Skeletal muscle satellite cell (primary cell): ENCODE results near the gene NISCH.
"Not testable (repeated sequence)": the region's sequence is repeated elsewhere in the genome, so short reads cannot be mapped to it uniquely, and the experiment has no call there.

ENCODE experiments used
- H3K27me3 ChIP-seq: 2 replicates; pipeline ENCODE4 v1.7.0; 2013; ENCODE audit warnings: low read length; ENCODE audit not compliant: control insufficient read depth, insufficient read depth
- H3K36me3 ChIP-seq: 2 replicates; pipeline ENCODE4 v1.7.0; 2013; ENCODE audit warnings: mild to moderate bottlenecking, control low read depth, low read length; ENCODE audit not compliant: insufficient read depth
- H3K4me1 ChIP-seq: 2 replicates; pipeline ENCODE4 v1.7.0; 2013; ENCODE audit warnings: low read length; ENCODE audit not compliant: control insufficient read depth, insufficient read depth
- H3K4me2 ChIP-seq: 2 replicates; pipeline ENCODE4 v1.7.0; 2013; ENCODE audit warnings: mild to moderate bottlenecking, low read length
- H3K4me3 ChIP-seq: 2 replicates; pipeline ENCODE4 v1.7.0; 2013; ENCODE audit warnings: low read length
- H3K9ac ChIP-seq: 2 replicates; pipeline ENCODE4 v1.7.0; 2013; ENCODE audit warnings: mild to moderate bottlenecking, low read depth, low read length, moderate library complexity
- H3K9me3 ChIP-seq: replicated peaks from 2 replicates; pipeline ENCODE4 v1.7.0; 2013; ENCODE audit warnings: mild to moderate bottlenecking, control low read depth, low read length

NISCH gene

GRCh38 chr3:52523386-52524257, 68.2 kb downstream of the NISCH start:
- H3K9ac ChIP-seq = no peak overlapping the region
- peaks cover under 1% of the 10 kb centered on the region for H3K4me1 ChIP-seq
- no peaks in the 10 kb centered on the region for H3K9me3 ChIP-seq
- H3K4me3 ChIP-seq = no peak overlapping the region
- no peak overlapping the region for H3K4me2 ChIP-seq
- peaks cover 35% of the 10 kb centered on the region for H3K36me3 ChIP-seq
- H3K27me3 ChIP-seq = no peaks in the 10 kb centered on the region

GRCh38 chr3:52524258-52524751, 68.9 kb downstream of the NISCH start:
- Histone ChIP-seq H3K36me3 (peaks cover 41% of the 10 kb centered on the region), H3K4me1 (no peaks in the 10 kb centered on the region), H3K4me3 (no peak overlapping the region), H3K9me3 (no peaks in the 10 kb centered on the region), H3K4me2 (no peak overlapping the region), H3K9ac (no peak overlapping the region), H3K27me3 (no peaks in the 10 kb centered on the region)

- Histone ChIP-seq H3K4me3 (no peak overlapping the region), H3K36me3 (peaks cover 41% of the 10 kb centered on the region), H3K27me3 (no peaks in the 10 kb centered on the region), H3K9ac (no peak overlapping the region), H3K4me2 (no peak overlapping the region), H3K4me1 (peaks cover under 1% of the 10 kb centered on the region), H3K9me3 (no peaks in the 10 kb centered on the region)
These were observed 69.6 kb downstream of the NISCH start for GRCh38 chr3:52524752-52525679.

GRCh38 chr3:52525680-52526561, 70.5 kb downstream of the NISCH start:
- Histone ChIP-seq H3K36me3 (peaks cover 41% of the 10 kb centered on the region), H3K4me3 (no peak overlapping the region), H3K4me1 (peaks cover 5% of the 10 kb centered on the region), H3K27me3 (no peaks in the 10 kb centered on the region), H3K9ac (no peak overlapping the region), H3K4me2 (no peak overlapping the region), H3K9me3 (no peaks in the 10 kb centered on the region)

GRCh38 chr3:52526671-52527038, 71.3 kb downstream of the NISCH start:
- H3K4me2 ChIP-seq, H3K4me1 ChIP-seq, H3K4me3 ChIP-seq, H3K27me3 ChIP-seq, H3K9me3 ChIP-seq, H3K9ac ChIP-seq: not testable (repeated sequence)
- H3K36me3 ChIP-seq = peaks cover 41% of the 10 kb centered on the region

GRCh38 chr3:52527039-52527731, 71.8 kb downstream of the NISCH start:
- no peak overlapping the region for H3K4me2 ChIP-seq
- no peaks in the 10 kb centered on the region for H3K27me3 ChIP-seq
- no peak overlapping the region for H3K9ac ChIP-seq
- H3K36me3 ChIP-seq = peaks cover 41% of the 10 kb centered on the region
- no peak overlapping the region for H3K4me3 ChIP-seq
- peaks cover 12% of the 10 kb centered on the region for H3K4me1 ChIP-seq
- no peaks in the 10 kb centered on the region for H3K9me3 ChIP-seq

GRCh38 chr3:52527732-52528585, 72.6 kb downstream of the NISCH start:
- Histone ChIP-seq H3K9me3 (no peaks in the 10 kb centered on the region), H3K4me3 (no peak overlapping the region), H3K9ac (no peak overlapping the region), H3K27me3 (no peaks in the 10 kb centered on the region), H3K36me3 (peaks cover 41% of the 10 kb centered on the region), H3K4me1 (peaks cover 19% of the 10 kb centered on the region), H3K4me2 (no peak overlapping the region)

- Histone ChIP-seq H3K4me2 (no peak overlapping the region), H3K36me3 (peaks cover 41% of the 10 kb centered on the region), H3K9me3 (no peaks in the 10 kb centered on the region), H3K4me1 (peaks cover 19% of the 10 kb centered on the region), H3K9ac (no peak overlapping the region), H3K27me3 (no peaks in the 10 kb centered on the region), H3K4me3 (no peak overlapping the region)
These were observed 73.4 kb downstream of the NISCH start for GRCh38 chr3:52528586-52529375.

- H3K36me3 ChIP-seq = peaks cover 36% of the 10 kb centered on the region
- H3K9me3 ChIP-seq = no peaks in the 10 kb centered on the region
- H3K4me2 ChIP-seq = no peak overlapping the region
- peaks cover 25% of the 10 kb centered on the region for H3K4me1 ChIP-seq
- H3K4me3 ChIP-seq = no peak overlapping the region
- H3K27me3 ChIP-seq = no peaks in the 10 kb centered on the region
- H3K9ac ChIP-seq = no peak overlapping the region
These were observed 74.3 kb downstream of the NISCH start for GRCh38 chr3:52529376-52530333.
